Keratinocyte (primary cell): ENCODE results near the gene WRAP73. TPM values are rescaled to one million over a fixed set of nuclear protein-coding genes. Genes with fewer than 3 reads are reported as not detected.

ENCODE experiments used
- DNase-seq: peaks from one replicate; pipeline ENCODE4 v3.0.0-alpha.2; 2011; ENCODE audit warnings: low read depth, missing footprints, low spot score
- FAIRE-seq: peaks from 2 replicates; lab custom pipeline; 2011; peaks lifted over from hg19 to GRCh38; lab: Jason Lieb, UNC
- H2AFZ ChIP-seq: 2 replicates; pipeline ENCODE4 v1.6.0; 2012; ENCODE audit warnings: low read length, control low read depth, inconsistent platforms; ENCODE audit not compliant: control insufficient read depth
- H3K27ac ChIP-seq: 2 replicates; pipeline ENCODE4 v1.5.1; 2011; ENCODE audit warnings: low read length; ENCODE audit not compliant: control insufficient read depth, insufficient read depth
- H3K27me3 ChIP-seq: 3 replicates; pipeline ENCODE4 v1.6.0; 2011; ENCODE audit warnings: low read length; ENCODE audit not compliant: control insufficient read depth, insufficient read depth; ENCODE audit errors: extremely low read depth
- H3K36me3 ChIP-seq, 2 experiments: 2 replicates in 1 of 2; 3 replicates in 1 of 2; pipeline ENCODE4 v1.5.1; 2011; ENCODE audit warnings: low read length in 2 of 2, mild to moderate bottlenecking in 1 of 2; ENCODE audit not compliant: control insufficient read depth in 2 of 2, insufficient read depth in 2 of 2; ENCODE audit errors: extremely low read depth in 1 of 2
- H3K4me1 ChIP-seq: 3 replicates; pipeline ENCODE4 v1.5.1; 2011; ENCODE audit warnings: low read length; ENCODE audit not compliant: control insufficient read depth, insufficient read depth; ENCODE audit errors: extremely low read depth
- H3K4me2 ChIP-seq: 3 replicates; pipeline ENCODE4 v1.6.0; 2011; ENCODE audit warnings: low read depth, low read length; ENCODE audit not compliant: control insufficient read depth, insufficient read depth; ENCODE audit errors: extremely low read depth
- H3K4me3 ChIP-seq, 3 experiments: fragments of 200-600 bp in 1 of 3; sonication (generic) in 1 of 3; 2 replicates in 2 of 3; 3 replicates in 1 of 3; pipeline ENCODE4 v1.5.1; 2011 to 2016; ENCODE audit warnings: low read length in 3 of 3, mild to moderate bottlenecking in 3 of 3, control low read depth in 2 of 3, inconsistent platforms in 1 of 3, low read depth in 1 of 3, mixed read lengths in 1 of 3, mixed run types in 1 of 3, moderate library complexity in 1 of 3; ENCODE audit not compliant: control insufficient read depth in 2 of 3, insufficient read depth in 2 of 3; ENCODE audit errors: extremely low read depth in 1 of 3
- H3K79me2 ChIP-seq: 2 replicates; pipeline ENCODE4 v1.6.0; 2012; ENCODE audit warnings: low read length; ENCODE audit not compliant: control insufficient read depth, insufficient read depth
- H3K9ac ChIP-seq: 3 replicates; pipeline ENCODE4 v1.6.0; 2011; ENCODE audit warnings: low read length; ENCODE audit not compliant: control insufficient read depth, insufficient read depth; ENCODE audit errors: extremely low read depth
- H3K9me1 ChIP-seq: 3 replicates; pipeline ENCODE4 v1.6.0; 2011; ENCODE audit warnings: low read length; ENCODE audit not compliant: control insufficient read depth, insufficient read depth; ENCODE audit errors: extremely low read depth
- H3K9me3 ChIP-seq: 2 replicates; pipeline ENCODE4 v1.5.1; 2012; ENCODE audit warnings: low read depth, low read length; ENCODE audit not compliant: control insufficient read depth
- H4K20me1 ChIP-seq: 3 replicates; pipeline ENCODE4 v1.6.0; 2011; ENCODE audit warnings: low read length; ENCODE audit not compliant: control insufficient read depth, insufficient read depth; ENCODE audit errors: extremely low read depth
- EZH2 ChIP-seq: IDR thresholded peaks from one replicate; pipeline ENCODE4 v1.6.1; 2012; ENCODE audit warnings: inconsistent platforms, mild to moderate bottlenecking, low read length, moderate library complexity
- dilution Hi-C: fragments of 300-500 bp; cut with MboI; formaldehyde crosslinking; loops from one replicate; pipeline ENCODE4 v1.7.0; 2020; ENCODE audit warnings: low sequenced_read_pairs; ENCODE audit not compliant: extremely low pct_ligation_motif_present
- polyA plus RNA-seq, 5 experiments: library from polyadenylated mRNA; depleted of rRNA in 3 of 5; stranded (reverse) in 3 of 5; stranded (forward) in 1 of 5; unstranded in 1 of 5; fragments of >200 nt; gene quantifications; 1 replicate in 1 of 5; 2 replicates in 3 of 5; 3 replicates in 1 of 5; pipeline versions ENCODE4 v1.2.1 to v1.2.3, GENCODE V29; 2011 to 2012; ENCODE audit warnings: missing spikeins in 2 of 5, low read depth in 1 of 5, low replicate concordance in 1 of 5
- TF ChIP-seq, protein P1 (sequence below), 3 experiments: IDR thresholded peaks in 1 of 3; conservative IDR thresholded peaks in 1 of 3; optimal IDR thresholded peaks in 1 of 3; 2 replicates in 2 of 3; 3 replicates in 1 of 3; pipeline versions ENCODE3 to v1.5.1; 2011; ENCODE audit warnings: low read length in 3 of 3, mild to moderate bottlenecking in 3 of 3, moderate library complexity in 2 of 3, control low read depth in 1 of 3, inconsistent platforms in 1 of 3; ENCODE audit not compliant: insufficient read depth in 2 of 3; ENCODE audit errors: extremely low read depth in 1 of 3

Gene WRAP73
- polyA plus RNA-seq, 1 donor (not counting 4 experiments of a cell fraction or from before 2014, with no cell fraction given), result 18.9 TPM

DNA sequence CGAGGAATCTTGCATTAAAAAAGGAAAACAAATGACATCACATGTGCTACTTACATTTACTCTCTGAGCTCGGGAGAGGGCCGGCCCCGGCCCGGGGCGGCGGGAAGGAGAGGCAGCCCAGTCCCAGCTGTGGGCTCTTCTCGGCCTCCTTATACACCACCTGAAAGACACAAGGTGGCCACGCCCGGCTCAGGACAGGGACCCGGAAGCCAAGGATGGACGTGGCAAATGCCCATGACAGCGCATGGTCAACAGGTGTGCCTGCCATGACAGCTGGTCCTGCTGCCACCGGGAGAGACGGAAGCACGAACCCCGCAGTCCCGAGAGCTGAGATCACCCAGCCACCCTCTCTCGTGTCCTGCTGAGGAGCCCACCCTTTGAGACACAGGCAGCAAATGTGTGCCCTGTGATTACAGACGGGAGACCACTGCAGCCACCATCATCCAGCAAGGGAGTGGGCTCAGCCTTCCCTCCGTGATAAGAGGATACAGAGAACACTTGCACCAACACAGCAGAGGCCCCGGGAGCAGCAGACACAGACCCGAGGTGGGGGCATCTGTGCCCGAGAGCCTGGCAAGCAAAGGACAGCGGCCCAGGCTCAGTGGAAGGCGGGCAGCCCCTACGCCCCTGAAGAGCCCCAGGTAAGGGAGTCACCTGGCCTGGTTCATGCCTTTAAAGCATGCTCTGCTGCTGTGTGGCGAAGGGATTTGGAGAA is 16.4 kb downstream of the WRAP73 start:
- Histone ChIP-seq H3K4me1 (no peaks in the 10 kb centered on the region), H4K20me1 (no peaks in the 10 kb centered on the region), H3K4me2 (no peak overlapping the region), H2AFZ (no peak overlapping the region), H3K27me3 (no peaks in the 10 kb centered on the region), H3K9me1 (no peaks in the 10 kb centered on the region), H3K79me2 (no peaks in the 10 kb centered on the region), H3K9me3 (no peaks in the 10 kb centered on the region), H3K36me3 (peaks cover 21 to 25% of the 10 kb centered on the region in 2 experiments), H3K27ac (no peak overlapping the region), H3K4me3 (no peak overlapping the region), H3K9ac (no peak overlapping the region)
- TF ChIP-seq, protein P1, sequence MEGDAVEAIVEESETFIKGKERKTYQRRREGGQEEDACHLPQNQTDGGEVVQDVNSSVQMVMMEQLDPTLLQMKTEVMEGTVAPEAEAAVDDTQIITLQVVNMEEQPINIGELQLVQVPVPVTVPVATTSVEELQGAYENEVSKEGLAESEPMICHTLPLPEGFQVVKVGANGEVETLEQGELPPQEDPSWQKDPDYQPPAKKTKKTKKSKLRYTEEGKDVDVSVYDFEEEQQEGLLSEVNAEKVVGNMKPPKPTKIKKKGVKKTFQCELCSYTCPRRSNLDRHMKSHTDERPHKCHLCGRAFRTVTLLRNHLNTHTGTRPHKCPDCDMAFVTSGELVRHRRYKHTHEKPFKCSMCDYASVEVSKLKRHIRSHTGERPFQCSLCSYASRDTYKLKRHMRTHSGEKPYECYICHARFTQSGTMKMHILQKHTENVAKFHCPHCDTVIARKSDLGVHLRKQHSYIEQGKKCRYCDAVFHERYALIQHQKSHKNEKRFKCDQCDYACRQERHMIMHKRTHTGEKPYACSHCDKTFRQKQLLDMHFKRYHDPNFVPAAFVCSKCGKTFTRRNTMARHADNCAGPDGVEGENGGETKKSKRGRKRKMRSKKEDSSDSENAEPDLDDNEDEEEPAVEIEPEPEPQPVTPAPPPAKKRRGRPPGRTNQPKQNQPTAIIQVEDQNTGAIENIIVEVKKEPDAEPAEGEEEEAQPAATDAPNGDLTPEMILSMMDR (optimal IDR thresholded peaks at IDR 0.05 in 1 of 3, IDR thresholded peaks at IDR 0.05 in 1 of 3, conservative IDR thresholded peaks at IDR 0.05 in 1 of 3; ENCODE audit: extremely low read depth in 1 of 3, insufficient read depth in 2 of 3, low read length in 3 of 3), result no peak
- TF ChIP-seq EZH2, result no peak
- no peak for DNase-seq
- dilution Hi-C loops, result loop anchor here (25.0 kb wide), 1 partner anchor 96 kb away; no protein-coding TSS in a partner anchor
- no peak for FAIRE-seq

DNA sequence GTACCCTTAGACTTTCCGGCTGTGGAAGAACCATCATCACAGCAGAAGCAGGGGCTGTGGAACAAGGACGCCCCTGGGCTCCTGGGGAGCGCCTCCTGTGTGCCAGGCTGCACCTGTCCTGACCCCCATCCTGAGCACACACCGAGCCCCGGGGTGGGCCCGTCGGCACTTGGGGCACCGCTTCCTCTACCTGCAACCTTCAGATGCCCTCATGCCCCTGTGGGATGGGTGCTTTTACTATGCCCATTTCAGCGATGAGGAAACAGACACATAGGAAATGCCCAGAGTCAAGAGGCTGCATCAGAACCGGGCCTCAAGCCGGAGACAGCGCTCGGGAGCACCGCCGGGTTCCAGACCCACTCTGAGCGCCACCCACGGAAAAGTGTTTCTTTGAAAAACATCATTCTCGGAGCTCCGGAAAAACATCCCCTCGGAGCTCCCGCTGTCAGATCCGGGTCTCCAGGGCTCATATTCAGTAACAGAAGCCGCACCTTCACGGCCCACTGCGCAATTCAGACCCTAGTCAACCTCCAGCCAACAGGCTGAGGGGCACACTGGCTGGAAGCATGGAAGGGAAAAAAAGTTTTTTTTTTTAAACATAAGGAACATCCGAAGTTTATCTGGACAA is 17.1 kb downstream of the WRAP73 start:
- H3K4me2 ChIP-seq, result no peak overlapping the region
- no peaks in the 10 kb centered on the region for H4K20me1 ChIP-seq
- H3K4me1 ChIP-seq, result no peaks in the 10 kb centered on the region
- no peak overlapping the region for H3K9ac ChIP-seq
- H3K9me3 ChIP-seq, result no peaks in the 10 kb centered on the region
- no peak overlapping the region for H2AFZ ChIP-seq
- no peaks in the 10 kb centered on the region for H3K27me3 ChIP-seq
- DNase-seq, result no peak
- H3K9me1 ChIP-seq, result no peaks in the 10 kb centered on the region
- H3K4me3 ChIP-seq, result no peak overlapping the region
- no peaks in the 10 kb centered on the region for H3K79me2 ChIP-seq
- H3K36me3 ChIP-seq, result peaks cover 21 to 25% of the 10 kb centered on the region in 2 experiments
- TF ChIP-seq EZH2, result no peak
- TF ChIP-seq, protein P1 (optimal IDR thresholded peaks at IDR 0.05 in 1 of 3, IDR thresholded peaks at IDR 0.05 in 1 of 3, conservative IDR thresholded peaks at IDR 0.05 in 1 of 3; ENCODE audit: extremely low read depth in 1 of 3, insufficient read depth in 2 of 3, low read length in 3 of 3), result no peak
- dilution Hi-C loops, result loop anchor here (25.0 kb wide), 1 partner anchor 96 kb away; no protein-coding TSS in a partner anchor
- no peak for FAIRE-seq
- H3K27ac ChIP-seq, result no peak overlapping the region
